Lung (tissue), 12 donors: ENCODE data around the gene CRYAB. TPM values are rescaled to one million over a fixed set of nuclear protein-coding genes. Genes with fewer than 3 reads are reported as not detected.

Source experiments
- ATAC-seq: fragments of 200-7000 bp; cut with Tn5 transposase; one replicate; pipeline ENCODE4 v1.9.1; 2020; ENCODE audit warnings: moderate number of reproducible peaks; ENCODE audit not compliant: insufficient read depth, low FRiP score
- DNase-seq, 3 donors: peaks; one replicate each; pipeline ENCODE4 v3.0.0-alpha.2; 2013 to 2017
- H3K27ac ChIP-seq, 2 donors: one replicate each; pipeline ENCODE4 v1.5.1; 2013; ENCODE audit warnings: mild to moderate bottlenecking in 2 of 2, moderate library complexity in 2 of 2, control low read depth in 1 of 2, inconsistent platforms in 1 of 2, low read depth in 1 of 2, low read length in 1 of 2
- H3K27me3 ChIP-seq, 3 donors: one replicate each; pipeline ENCODE4 v1.5.1; 2013; ENCODE audit warnings: low read length in 2 of 3; ENCODE audit not compliant: control insufficient read depth in 3 of 3, insufficient read depth in 3 of 3
- H3K36me3 ChIP-seq, 4 donors: one replicate each; pipeline ENCODE4 v1.5.1; 2013; ENCODE audit warnings: low read length in 4 of 4, mild to moderate bottlenecking in 1 of 4, moderate library complexity in 1 of 4; ENCODE audit not compliant: control insufficient read depth in 4 of 4, insufficient read depth in 4 of 4
- H3K4me1 ChIP-seq, 5 donors: one replicate each; pipeline ENCODE4 v1.5.1; 2013; ENCODE audit warnings: low read length in 5 of 5, mild to moderate bottlenecking in 2 of 5, moderate library complexity in 1 of 5; ENCODE audit not compliant: control insufficient read depth in 5 of 5, insufficient read depth in 5 of 5
- H3K4me3 ChIP-seq: one replicate; pipeline ENCODE4 v1.5.1; 2013; ENCODE audit warnings: mild to moderate bottlenecking, control low read depth, moderate library complexity
- H3K9ac ChIP-seq, 2 donors: one replicate each; pipeline ENCODE4 v1.5.1; 2013; ENCODE audit warnings: low read length in 2 of 2, control low read depth in 1 of 2; ENCODE audit not compliant: insufficient read depth in 1 of 2
- H3K9me3 ChIP-seq, 4 donors: one replicate each; pipeline ENCODE4 v1.5.1; 2013; ENCODE audit warnings: low read length in 3 of 4, mild to moderate bottlenecking in 1 of 4, moderate library complexity in 1 of 4; ENCODE audit not compliant: control insufficient read depth in 4 of 4, insufficient read depth in 3 of 4
- CTCF ChIP-seq: IDR thresholded peaks from 2 replicates; pipeline ENCODE4 v1.5.1; 2012; ENCODE audit warnings: mild to moderate bottlenecking; ENCODE audit errors: control extremely low read depth, extremely low read depth
- WGBS, 2 donors: extraction: QIAGEN DNeasy Blood & Tissue Kit; methylation state at CpG; one replicate each; pipeline ENCODE4 v1.1.7; 2013; 5-methylcytosine and 5-hydroxymethylcytosine counted together
- polyA plus RNA-seq, 2 donors: library from polyadenylated mRNA; stranded (reverse); fragments of 200-250 nt; gene quantifications; one replicate each; pipeline ENCODE4 v1.2.1, GENCODE V29; 2013
- total RNA-seq, 2 donors: library from RNA; depleted of rRNA in 1 of 2; stranded (reverse); fragments of >200 nt in 1 of 2; gene quantifications; one replicate each; pipeline ENCODE4 v1.2.1, GENCODE V29; 2014 to 2021
- donor health status: control.
- donor health status: control.
- donor health status: Bipolar disorder and iron deficiency.
- donor health status: healthy.
- donor health status: DM: yes; HTN: yes; CAD: no.

Gene CRYAB
- total and polyA plus RNA-seq, 4 donors: 12.0 to 73.0 (median 60.8) TPM

GRCh38 chr11:111947143-111947542 lies 35.6 kb upstream of the CRYAB start:
- no peak for TF ChIP-seq CTCF
- H3K4me1 ChIP-seq: peaks cover 0 to 13% (median 1%) of the 10 kb centered on the region in 5 donors
- H3K9me3 ChIP-seq: no peaks in the 10 kb centered on the region
- H3K9ac ChIP-seq: no peak overlapping the region
- peaks cover 0 to 1% (median 0%) of the 10 kb centered on the region in 4 donors for H3K36me3 ChIP-seq
- DNase-seq (no peak), ATAC-seq (no peak)
- H3K4me3 ChIP-seq: no peak overlapping the region
- H3K27ac ChIP-seq: no peak overlapping the region
- no peaks in the 10 kb centered on the region for H3K27me3 ChIP-seq

DNA sequence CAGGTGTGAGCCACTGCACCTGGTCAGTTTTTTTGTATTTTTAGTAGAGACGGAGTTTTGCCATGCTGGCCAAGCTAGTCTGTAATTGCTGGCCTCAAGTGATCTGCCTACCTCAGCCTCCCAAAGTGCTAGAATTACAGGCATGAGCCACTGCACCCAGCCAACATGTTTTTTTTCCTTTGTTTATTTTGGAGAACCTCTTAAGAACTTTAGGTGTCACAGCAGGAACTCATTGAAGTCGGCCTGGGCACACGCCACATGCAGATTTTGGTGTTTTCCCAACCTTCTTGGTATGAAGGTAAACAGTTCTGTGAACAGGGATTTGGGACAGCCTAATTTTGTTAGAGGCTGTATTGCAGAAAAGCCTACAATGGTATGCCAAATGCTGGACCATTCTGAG lies 34.9 kb upstream of the CRYAB start:
- ATAC-seq: no peak

GRCh38 chr11:111945198-111945597 lies 33.6 kb upstream of the CRYAB start:
- Histone ChIP-seq H3K9ac (no peak overlapping the region), H3K27ac (no peak overlapping the region), H3K36me3 (peaks cover 0 to 3% (median 0%) of the 10 kb centered on the region in 4 donors), H3K27me3 (no peaks in the 10 kb centered on the region), H3K4me3 (no peak overlapping the region), H3K9me3 (no peaks in the 10 kb centered on the region), H3K4me1 (peaks cover 0 to 13% (median 1%) of the 10 kb centered on the region in 5 donors)
- TF ChIP-seq CTCF: no peak
- ATAC-seq (no peak), DNase-seq (no peak)
- 66 to 90% methylated on average over 1 of the region's 1 CpG for WGBS, 2 donors

More for the DNA sequence above, 34.9 kb upstream of the CRYAB start:
- no peak overlapping the region for H3K27ac ChIP-seq
- H3K27me3 ChIP-seq: no peaks in the 10 kb centered on the region
- H3K4me3 ChIP-seq: no peak overlapping the region
- no peak overlapping the region for H3K9ac ChIP-seq
- H3K4me1 ChIP-seq: peaks cover 0 to 13% (median 1%) of the 10 kb centered on the region in 5 donors
- 65 to 93% methylated on average over 3 of the region's 3 CpGs for WGBS, 2 donors
- TF ChIP-seq CTCF: no peak
- no peak for DNase-seq
- H3K36me3 ChIP-seq: peaks cover 0 to 3% (median 0%) of the 10 kb centered on the region in 4 donors
- no peaks in the 10 kb centered on the region for H3K9me3 ChIP-seq

DNA sequence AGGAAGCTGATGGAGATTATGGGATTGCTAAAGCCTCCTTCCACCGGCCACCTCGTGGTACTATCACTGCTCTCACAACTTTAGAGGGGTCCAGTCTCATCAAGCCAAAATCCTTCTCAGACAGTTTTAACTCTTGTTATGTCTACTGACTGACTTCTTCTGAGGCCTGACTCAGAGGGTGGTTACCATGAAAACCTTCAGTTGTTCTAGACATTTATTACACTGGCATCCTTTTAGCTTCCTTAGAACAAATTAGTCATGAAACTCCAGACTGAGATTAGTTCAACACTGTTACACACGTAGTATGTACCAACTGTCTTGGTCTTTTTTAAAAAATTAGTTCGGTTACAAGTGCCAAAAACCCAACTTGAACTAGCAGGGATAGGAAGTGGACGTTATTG lies 33.1 kb upstream of the CRYAB start:
- Histone ChIP-seq H3K9ac (no peak overlapping the region), H3K27me3 (no peaks in the 10 kb centered on the region), H3K9me3 (no peaks in the 10 kb centered on the region), H3K27ac (peak overlapping the region in 1 of 2 donors; percentile 26), H3K4me1 (peaks cover 0 to 13% (median 1%) of the 10 kb centered on the region in 5 donors), H3K36me3 (peaks cover 0 to 3% (median 0%) of the 10 kb centered on the region in 4 donors), H3K4me3 (no peak overlapping the region)
- DNase-seq: no peak
- peak; percentile 17 for ATAC-seq
- WGBS, 2 donors: 72 to 76% methylated on average over 5 of the region's 5 CpGs
- no peak for TF ChIP-seq CTCF
